Measurements from ENCODE around the gene PHF1. TPM values are rescaled to one million over a fixed set of nuclear protein-coding genes. Genes with fewer than 3 reads are reported as not detected.

PHF1 gene
- total RNA-seq, 2 experiments from 2014 or later = 31.0 to 32.3 TPM

DNA sequence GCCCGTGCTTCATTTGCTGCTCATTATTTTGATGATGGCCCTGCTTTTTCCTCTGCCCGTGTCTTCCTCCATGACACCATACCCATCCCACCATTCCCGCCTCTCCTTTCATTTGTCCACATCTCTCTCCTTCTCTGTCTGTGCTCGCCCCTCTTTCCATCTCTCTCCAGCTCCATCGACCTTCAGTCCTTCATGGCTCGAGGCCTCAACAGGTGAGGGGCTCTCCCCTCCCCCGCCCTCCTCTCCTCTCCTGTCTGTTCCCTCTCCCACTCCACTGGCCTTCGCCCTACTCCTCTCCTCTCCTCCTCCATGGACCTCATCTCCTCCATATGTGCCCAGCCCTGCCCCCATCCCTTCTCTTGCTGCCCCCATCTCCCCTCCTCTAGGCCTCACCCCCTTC lies 31.5 kb downstream of the PHF1 start:
- intact Hi-C loops (cut with micrococcal nuclease) = no loop called here
- no peak overlapping the region for H3K4me3 Mint-ChIP-seq
- CTCF ChIA-PET = no interaction called here

GRCh38 chr6:33443025-33443424 lies 32.2 kb downstream of the PHF1 start:
- intact Hi-C loops (cut with micrococcal nuclease) = no loop called here
- Mint-ChIP-seq H3K27me3 (ENCODE audit: low read depth) (no peaks in the 10 kb centered on the region), H3K27ac (no peak overlapping the region), H3K4me1 (ENCODE audit: low read depth) (no peaks in the 10 kb centered on the region), H3K9me3 (no peaks in the 10 kb centered on the region), H3K36me3 (ENCODE audit: low read depth) (peaks cover 16% of the 10 kb centered on the region), H3K4me3 (no peak overlapping the region)
- no peak for DNase-seq
- CTCF ChIA-PET = no interaction called here

More for the DNA sequence above, 31.5 kb downstream of the PHF1 start:
- no peak for DNase-seq
- H3K27me3 Mint-ChIP-seq (ENCODE audit: low read depth) = no peaks in the 10 kb centered on the region
- H3K36me3 Mint-ChIP-seq (ENCODE audit: low read depth) = peaks cover 12% of the 10 kb centered on the region
- H3K4me1 Mint-ChIP-seq (ENCODE audit: low read depth) = no peaks in the 10 kb centered on the region
- H3K27ac Mint-ChIP-seq = no peak overlapping the region
- H3K9me3 Mint-ChIP-seq = no peaks in the 10 kb centered on the region

- no peaks in the 10 kb centered on the region for H3K27me3 Mint-ChIP-seq (ENCODE audit: low read depth)
- H3K27ac Mint-ChIP-seq = no peak overlapping the region
- no peak overlapping the region for H3K4me3 Mint-ChIP-seq
- H3K4me1 Mint-ChIP-seq (ENCODE audit: low read depth) = no peaks in the 10 kb centered on the region
- CTCF ChIA-PET = interaction anchor here (0.9 kb wide), 1 partner anchor 25 kb away, joined by 3 read pairs; no protein-coding TSS in a partner anchor
- intact Hi-C loops (cut with micrococcal nuclease) = no loop called here
- H3K36me3 Mint-ChIP-seq (ENCODE audit: low read depth) = peaks cover 14% of the 10 kb centered on the region
- no peak for DNase-seq
- no peaks in the 10 kb centered on the region for H3K9me3 Mint-ChIP-seq
These were observed 33.0 kb downstream of the PHF1 start for GRCh38 chr6:33443619-33444504.

DNA sequence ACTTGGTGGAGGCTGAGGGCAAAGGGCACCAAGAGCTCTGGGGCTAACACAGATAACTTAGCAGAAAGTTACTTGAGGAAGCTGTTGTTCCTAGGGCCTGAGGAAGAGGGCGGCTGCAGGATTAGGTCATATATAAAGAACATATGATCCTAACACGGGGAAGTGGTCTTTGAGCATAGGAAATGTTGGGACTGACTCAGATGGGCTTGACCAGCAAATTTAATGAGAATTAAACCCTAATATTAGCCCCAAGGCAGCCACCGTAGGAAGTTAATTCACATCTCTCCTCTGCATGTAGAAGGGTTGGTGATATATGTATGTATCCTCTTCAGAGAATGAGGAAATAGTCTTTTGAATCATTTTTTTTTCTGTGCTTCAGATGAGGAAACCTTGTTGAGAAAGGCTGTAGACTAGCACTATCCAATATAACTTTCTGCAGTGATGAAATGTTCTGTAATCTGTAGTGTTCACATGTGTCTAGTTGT lies 34.3 kb downstream of the PHF1 start:
- Mint-ChIP-seq H3K27ac (no peak overlapping the region), H3K4me1 (ENCODE audit: low read depth) (no peaks in the 10 kb centered on the region), H3K4me3 (no peak overlapping the region), H3K27me3 (ENCODE audit: low read depth) (no peaks in the 10 kb centered on the region), H3K9me3 (no peaks in the 10 kb centered on the region), H3K36me3 (ENCODE audit: low read depth) (peaks cover 11% of the 10 kb centered on the region)
- no peak for DNase-seq
- intact Hi-C loops (cut with micrococcal nuclease) = no loop called here
- CTCF ChIA-PET = no interaction called here

DNA sequence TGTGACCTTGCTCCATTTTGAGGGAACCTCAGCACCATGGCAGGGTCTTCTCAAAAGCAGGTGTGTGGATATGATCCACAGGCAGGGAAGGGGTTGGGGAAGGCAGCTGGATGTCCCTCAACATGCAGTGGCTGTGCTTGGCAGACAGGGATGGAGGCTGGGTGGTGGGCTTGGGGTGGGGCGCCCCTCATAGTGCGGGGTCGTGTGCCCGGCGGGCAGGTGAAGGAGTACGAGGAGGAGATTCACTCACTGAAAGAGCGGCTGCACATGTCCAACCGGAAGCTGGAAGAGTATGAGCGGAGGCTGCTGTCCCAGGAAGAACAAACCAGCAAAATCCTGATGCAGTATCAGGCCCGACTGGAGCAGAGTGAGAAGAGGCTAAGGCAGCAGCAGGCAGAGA lies 35.5 kb downstream of the PHF1 start:
- intact Hi-C loops (cut with micrococcal nuclease) = no loop called here
- no peak for DNase-seq
- no peak overlapping the region for H3K4me3 Mint-ChIP-seq
- peaks cover 4% of the 10 kb centered on the region for H3K4me1 Mint-ChIP-seq (ENCODE audit: low read depth)
- no peaks in the 10 kb centered on the region for H3K27me3 Mint-ChIP-seq (ENCODE audit: low read depth)
- CTCF ChIA-PET = no interaction called here
- no peaks in the 10 kb centered on the region for H3K9me3 Mint-ChIP-seq
- peak overlapping the region; percentile 21 for H3K27ac Mint-ChIP-seq
- H3K36me3 Mint-ChIP-seq (ENCODE audit: low read depth) = peaks cover 11% of the 10 kb centered on the region

DNA sequence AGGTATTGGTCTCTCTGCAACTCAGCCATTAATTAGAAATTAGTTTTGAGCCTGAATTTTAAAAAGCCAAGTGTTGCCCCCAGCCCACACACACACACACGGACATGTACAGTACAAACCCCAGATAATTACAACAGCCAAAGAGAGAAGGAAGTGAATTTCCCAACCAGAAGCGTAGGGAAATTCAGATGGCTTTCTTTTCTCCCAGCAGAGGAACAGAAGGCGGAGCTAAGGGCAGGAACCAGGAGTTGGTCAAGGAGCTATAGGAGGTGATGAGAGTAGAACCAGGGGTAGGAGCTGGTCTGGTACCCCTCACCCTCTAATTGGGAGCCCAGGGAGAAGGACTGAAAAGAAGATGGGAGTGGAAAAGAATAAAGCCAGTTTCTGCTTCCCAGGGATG lies 39.6 kb downstream of the PHF1 start:
- peak overlapping the region; percentile 20 for H3K27ac Mint-ChIP-seq
- no peak overlapping the region for H3K4me3 Mint-ChIP-seq
- H3K27me3 Mint-ChIP-seq (ENCODE audit: low read depth) = no peaks in the 10 kb centered on the region
- intact Hi-C loops (cut with micrococcal nuclease) = no loop called here
- CTCF ChIA-PET = interaction anchor here (0.6 to 1.3 kb wide), 2 partner anchors 24 to 115 kb away, joined by 4 read pairs; no protein-coding TSS in a partner anchor
- H3K4me1 Mint-ChIP-seq (ENCODE audit: low read depth) = peaks cover 27% of the 10 kb centered on the region
- DNase-seq = no peak
- no peaks in the 10 kb centered on the region for H3K9me3 Mint-ChIP-seq
- H3K36me3 Mint-ChIP-seq (ENCODE audit: low read depth) = peaks cover 11% of the 10 kb centered on the region

DNA sequence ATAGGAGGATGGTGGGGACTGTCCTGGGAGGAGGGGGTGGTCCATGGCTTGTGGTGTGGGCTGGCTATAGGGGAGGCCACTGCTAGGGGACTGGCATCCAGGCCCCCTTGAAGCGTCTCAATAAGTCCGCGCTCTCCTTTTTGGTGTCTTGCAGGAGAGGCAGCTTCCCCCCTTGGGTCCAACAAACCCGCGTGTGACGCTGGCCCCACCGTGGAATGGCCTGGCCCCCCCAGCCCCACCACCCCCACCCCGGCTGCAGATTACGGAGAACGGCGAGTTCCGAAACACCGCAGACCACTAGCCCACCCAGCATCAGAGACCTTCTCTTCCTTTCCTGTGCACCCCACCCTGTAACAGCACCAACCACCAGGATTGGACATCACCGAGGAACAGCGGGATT lies 40.8 kb downstream of the PHF1 start:
- H3K36me3 Mint-ChIP-seq (ENCODE audit: low read depth) = peaks cover 19% of the 10 kb centered on the region
- CTCF ChIA-PET = no interaction called here
- no peak overlapping the region for H3K27ac Mint-ChIP-seq
- no peak overlapping the region for H3K4me3 Mint-ChIP-seq
- peaks cover 38% of the 10 kb centered on the region for H3K4me1 Mint-ChIP-seq (ENCODE audit: low read depth)
- no peaks in the 10 kb centered on the region for H3K9me3 Mint-ChIP-seq
- no peaks in the 10 kb centered on the region for H3K27me3 Mint-ChIP-seq (ENCODE audit: low read depth)
- DNase-seq = no peak
- intact Hi-C loops (cut with micrococcal nuclease) = no loop called here

DNA sequence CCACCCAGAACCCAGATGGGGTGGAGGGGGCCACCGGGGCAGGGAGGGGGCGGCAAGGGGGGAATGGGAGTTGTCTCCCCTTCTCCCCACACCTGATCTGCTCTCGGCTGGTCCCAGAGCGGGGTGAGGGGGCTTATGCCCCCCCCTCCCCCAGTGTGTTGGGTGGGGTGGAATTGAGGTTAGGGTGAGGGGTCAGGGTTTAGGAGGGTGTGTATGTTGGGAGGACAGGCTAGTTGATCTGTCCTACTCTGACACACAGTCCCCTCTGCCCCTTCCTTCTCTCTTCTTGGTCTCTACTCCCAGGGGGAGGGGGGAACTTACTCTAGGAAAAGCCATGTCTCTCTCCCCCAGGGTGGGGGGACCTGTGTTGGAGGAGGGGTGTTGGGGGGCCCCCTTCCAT lies 41.7 kb downstream of the PHF1 start:
- DNase-seq = no peak
- intact Hi-C loops (cut with micrococcal nuclease) = no loop called here
- H3K36me3 Mint-ChIP-seq (ENCODE audit: low read depth) = peaks cover 23% of the 10 kb centered on the region
- no peak overlapping the region for H3K4me3 Mint-ChIP-seq
- CTCF ChIA-PET = no interaction called here
- H3K9me3 Mint-ChIP-seq = no peaks in the 10 kb centered on the region
- no peaks in the 10 kb centered on the region for H3K27me3 Mint-ChIP-seq (ENCODE audit: low read depth)
- peaks cover 47% of the 10 kb centered on the region for H3K4me1 Mint-ChIP-seq (ENCODE audit: low read depth)
- no peak overlapping the region for H3K27ac Mint-ChIP-seq

DNA sequence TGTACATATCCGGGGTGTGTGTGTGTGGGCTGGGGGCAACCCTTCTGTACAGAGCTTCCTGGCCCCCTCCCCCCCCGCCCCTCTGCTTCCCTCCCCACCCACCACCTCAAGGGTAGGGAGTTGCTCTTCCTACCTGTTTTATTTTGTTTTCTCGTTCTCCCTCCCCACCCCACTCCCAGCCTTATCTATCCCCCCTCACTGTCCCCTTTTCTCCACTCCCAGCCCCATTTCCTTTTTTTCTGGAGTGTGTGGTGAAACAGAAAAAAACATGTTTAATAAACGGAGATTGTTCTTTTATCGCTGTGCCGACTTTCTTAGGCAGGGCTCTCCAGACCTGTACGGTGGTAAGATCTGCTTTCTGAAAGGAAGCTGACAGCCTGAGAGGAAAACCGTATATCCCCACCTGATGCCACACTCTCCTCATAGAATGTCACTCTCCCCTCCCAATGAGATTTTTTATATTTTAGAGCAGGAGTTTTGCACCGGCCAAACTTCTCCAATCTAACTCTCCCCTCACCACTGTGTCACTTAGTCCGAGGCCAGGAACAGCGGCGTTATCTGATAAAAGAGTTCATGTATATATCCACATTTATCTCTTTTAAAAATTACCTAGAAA lies 42.7 kb downstream of the PHF1 start:
- Mint-ChIP-seq H3K4me3 (peak overlapping the region; percentile 87), H3K4me1 (ENCODE audit: low read depth) (peaks cover 47% of the 10 kb centered on the region), H3K36me3 (ENCODE audit: low read depth) (peaks cover 19% of the 10 kb centered on the region), H3K27me3 (ENCODE audit: low read depth) (no peaks in the 10 kb centered on the region), H3K27ac (peak overlapping the region; percentile 85), H3K9me3 (no peaks in the 10 kb centered on the region)
- CTCF ChIA-PET = interaction anchor here (1.1 kb wide), 1 partner anchor 247 kb away, joined by 4 read pairs; no protein-coding TSS in a partner anchor
- intact Hi-C loops (cut with micrococcal nuclease) = loop anchor here (1.0 kb wide), 5 partner anchors 22 to 118 kb away; partner anchors contain the start of genes CUTA and KIFC1
- no peak for DNase-seq

GRCh38 chr6:33454009-33454946 lies 43.5 kb downstream of the PHF1 start, which contains the start of gene ZBTB9:
Gene ZBTB9 (plus strand): TSS chr6:33454576. CDS start chr6:33455101, 525 bp downstream.
- H3K36me3 Mint-ChIP-seq (ENCODE audit: low read depth) = peaks cover 19% of the 10 kb centered on the region
- intact Hi-C loops (cut with micrococcal nuclease) = loop anchor here (1.0 kb wide), 5 partner anchors 23 to 117 kb away; partner anchors contain the start of genes CUTA and KIFC1
- DNase-seq = peak; percentile 96
- no peaks in the 10 kb centered on the region for H3K27me3 Mint-ChIP-seq (ENCODE audit: low read depth)
- peak within 1 kb of the TSS; percentile 85 for H3K27ac Mint-ChIP-seq
- peaks cover 47% of the 10 kb centered on the region for H3K4me1 Mint-ChIP-seq (ENCODE audit: low read depth)
- CTCF ChIA-PET = interaction anchor here (0.6 to 1.1 kb wide), 5 partner anchors 28 to 246 kb away, joined by 3 to 4 read pairs (median 3); partner anchors contain the start of gene B3GALT4
- H3K4me3 Mint-ChIP-seq = peak within 1 kb of the TSS; percentile 87
- no peaks in the 10 kb centered on the region for H3K9me3 Mint-ChIP-seq

GRCh38 chr6:33455051-33455450 lies 44.2 kb downstream of the PHF1 start:
- intact Hi-C loops (cut with micrococcal nuclease) = no loop called here
- CTCF ChIA-PET = interaction anchor here (0.6 to 1.1 kb wide), 4 partner anchors 57 to 178 kb away, joined by 3 to 4 read pairs (median 3); partner anchors contain the start of genes B3GALT4 and KIFC1
- Mint-ChIP-seq H3K9me3 (no peaks in the 10 kb centered on the region), H3K27me3 (ENCODE audit: low read depth) (no peaks in the 10 kb centered on the region), H3K36me3 (ENCODE audit: low read depth) (peaks cover 19% of the 10 kb centered on the region), H3K27ac (peak overlapping the region; percentile 85), H3K4me1 (ENCODE audit: low read depth) (peaks cover 47% of the 10 kb centered on the region), H3K4me3 (peak overlapping the region; percentile 87)
- no peak for DNase-seq
